Measurements from ENCODE around the gene BEAN1. TPM values are rescaled to one million over a fixed set of nuclear protein-coding genes. Genes with fewer than 3 reads are reported as not detected.
A peak's percentile ranks its signal among the peaks of the same experiment; 100 is the strongest.

The BEAN1 gene
- total RNA-seq, 1 experiment from 2014 or later, result 1.1 TPM

DNA sequence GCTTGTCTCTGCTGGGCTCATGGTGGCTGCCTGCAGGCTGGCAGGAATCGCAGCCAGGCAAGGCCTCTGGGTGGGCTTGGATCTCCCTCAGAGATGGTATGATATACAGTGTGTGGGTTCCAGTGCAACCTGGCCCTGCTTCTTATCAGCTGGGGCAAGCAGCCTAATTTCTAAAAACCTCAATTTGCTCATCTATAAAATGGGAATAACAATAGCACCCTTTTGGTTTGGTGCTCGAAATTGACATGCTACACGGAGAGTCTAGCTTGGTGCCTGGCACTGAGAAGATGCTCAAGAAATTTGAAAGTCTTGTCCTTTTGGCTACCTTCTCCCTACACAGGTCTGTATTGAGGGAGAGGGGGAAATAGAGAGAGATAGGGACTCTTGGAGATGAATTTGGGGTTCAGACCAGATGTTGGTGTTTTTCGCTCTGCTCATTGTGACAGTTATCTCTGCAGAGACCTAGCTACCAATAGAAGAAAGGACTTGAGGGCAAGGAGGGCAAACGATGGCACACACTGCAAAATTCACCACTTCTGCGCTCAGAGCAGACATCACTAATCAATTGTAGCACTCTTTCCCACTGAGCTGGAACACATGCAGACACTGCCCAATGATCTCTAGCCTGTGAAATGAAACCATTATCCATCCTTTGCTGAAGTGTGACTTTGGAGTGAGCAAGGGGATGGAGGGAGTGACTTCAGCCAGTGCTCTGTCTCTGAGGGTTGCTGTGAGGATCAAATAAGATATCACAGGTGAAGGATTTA, 15.6 kb downstream of the BEAN1 start:
- no peaks in the 10 kb centered on the region for H3K36me3 Mint-ChIP-seq (ENCODE audit: insufficient read depth, unreplicated experiment)
- H3K27ac Mint-ChIP-seq (ENCODE audit: low read depth, unreplicated experiment), result no peak overlapping the region
- H3K4me3 Mint-ChIP-seq (ENCODE audit: unreplicated experiment), result no peak overlapping the region
- TF ChIP-seq, protein P1, sequence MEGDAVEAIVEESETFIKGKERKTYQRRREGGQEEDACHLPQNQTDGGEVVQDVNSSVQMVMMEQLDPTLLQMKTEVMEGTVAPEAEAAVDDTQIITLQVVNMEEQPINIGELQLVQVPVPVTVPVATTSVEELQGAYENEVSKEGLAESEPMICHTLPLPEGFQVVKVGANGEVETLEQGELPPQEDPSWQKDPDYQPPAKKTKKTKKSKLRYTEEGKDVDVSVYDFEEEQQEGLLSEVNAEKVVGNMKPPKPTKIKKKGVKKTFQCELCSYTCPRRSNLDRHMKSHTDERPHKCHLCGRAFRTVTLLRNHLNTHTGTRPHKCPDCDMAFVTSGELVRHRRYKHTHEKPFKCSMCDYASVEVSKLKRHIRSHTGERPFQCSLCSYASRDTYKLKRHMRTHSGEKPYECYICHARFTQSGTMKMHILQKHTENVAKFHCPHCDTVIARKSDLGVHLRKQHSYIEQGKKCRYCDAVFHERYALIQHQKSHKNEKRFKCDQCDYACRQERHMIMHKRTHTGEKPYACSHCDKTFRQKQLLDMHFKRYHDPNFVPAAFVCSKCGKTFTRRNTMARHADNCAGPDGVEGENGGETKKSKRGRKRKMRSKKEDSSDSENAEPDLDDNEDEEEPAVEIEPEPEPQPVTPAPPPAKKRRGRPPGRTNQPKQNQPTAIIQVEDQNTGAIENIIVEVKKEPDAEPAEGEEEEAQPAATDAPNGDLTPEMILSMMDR (IDR thresholded peaks at IDR 0.05; ENCODE audit: unreplicated experiment), result no peak
- H3K9me3 Mint-ChIP-seq (ENCODE audit: unreplicated experiment), result no peaks in the 10 kb centered on the region
- H3K4me1 Mint-ChIP-seq (ENCODE audit: insufficient read depth, unreplicated experiment), result peaks cover 20% of the 10 kb centered on the region
- intact Hi-C loops (cut with micrococcal nuclease), result no loop called here
- BruUV-seq (replicated peaks), result no TSS peak
- DNase-seq (ENCODE audit: unreplicated experiment), result no peak
- no peaks in the 10 kb centered on the region for H3K27me3 Mint-ChIP-seq (ENCODE audit: insufficient read depth, unreplicated experiment)
- ChIA-PET CTCF (interaction anchor here (1.1 to 1.6 kb wide), 2 partner anchors 13 to 34 kb away, joined by 3 to 4 read pairs; no protein-coding TSS in a partner anchor), POLR2A (no interaction called here)

DNA sequence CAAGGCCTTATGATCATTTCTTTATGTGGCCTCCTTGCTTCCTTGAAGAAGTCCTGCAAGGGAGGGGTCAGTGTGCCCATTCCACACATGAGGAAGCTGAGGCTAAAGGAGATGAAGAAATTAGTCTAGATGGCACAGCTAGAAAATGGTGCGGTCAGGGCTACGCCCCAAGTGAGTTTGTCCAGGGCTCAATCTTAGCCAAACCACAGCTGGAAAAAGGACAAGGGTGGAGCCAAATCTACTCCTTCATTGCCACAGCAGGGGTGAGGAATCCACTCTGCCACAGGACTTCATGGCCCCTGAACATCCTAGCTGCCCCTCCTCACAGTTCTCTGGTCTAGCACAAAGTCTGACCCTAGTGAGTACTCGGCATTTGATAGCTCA, 16.2 kb downstream of the BEAN1 start:
- Mint-ChIP-seq H3K27me3 (ENCODE audit: insufficient read depth, unreplicated experiment) (no peaks in the 10 kb centered on the region), H3K4me3 (ENCODE audit: unreplicated experiment) (no peak overlapping the region), H3K36me3 (ENCODE audit: insufficient read depth, unreplicated experiment) (no peaks in the 10 kb centered on the region), H3K9me3 (ENCODE audit: unreplicated experiment) (no peaks in the 10 kb centered on the region), H3K27ac (ENCODE audit: low read depth, unreplicated experiment) (no peak overlapping the region), H3K4me1 (ENCODE audit: insufficient read depth, unreplicated experiment) (peaks cover 20% of the 10 kb centered on the region)
- no TSS peak for BruUV-seq (replicated peaks)
- ChIA-PET CTCF (interaction anchor here (0.7 to 1.6 kb wide), 6 partner anchors 9 to 98 kb away, joined by 3 to 4 read pairs (median 4); no protein-coding TSS in a partner anchor), POLR2A (no interaction called here)
- TF ChIP-seq, protein P1 (IDR thresholded peaks at IDR 0.05; ENCODE audit: unreplicated experiment), result no peak
- intact Hi-C loops (cut with micrococcal nuclease), result no loop called here
- peak; percentile 57 for DNase-seq (ENCODE audit: unreplicated experiment)

DNA sequence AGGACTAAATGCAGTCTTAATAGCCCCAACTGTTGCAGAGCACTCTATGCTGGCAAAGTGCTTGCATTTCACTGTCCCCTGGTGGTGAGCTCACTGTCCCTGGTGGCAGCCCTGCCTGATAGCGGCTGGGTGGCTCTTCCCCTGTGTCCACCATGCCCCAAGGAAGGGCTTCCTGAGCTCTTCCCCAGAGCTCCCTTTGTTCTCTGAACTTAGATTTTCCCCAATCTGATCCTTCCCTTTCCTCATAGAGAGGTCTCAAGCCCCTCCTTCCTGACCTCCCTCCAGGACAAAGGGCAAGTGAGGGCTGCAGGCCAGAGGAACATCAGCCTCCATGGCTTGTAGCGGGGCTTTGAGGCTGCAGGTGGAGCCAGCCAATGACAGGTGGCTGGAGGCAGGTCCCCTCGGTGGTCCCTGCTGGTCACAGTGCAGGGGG, 17.0 kb downstream of the BEAN1 start:
- H3K27ac Mint-ChIP-seq (ENCODE audit: low read depth, unreplicated experiment), result no peak overlapping the region
- H3K27me3 Mint-ChIP-seq (ENCODE audit: insufficient read depth, unreplicated experiment), result no peaks in the 10 kb centered on the region
- H3K36me3 Mint-ChIP-seq (ENCODE audit: insufficient read depth, unreplicated experiment), result no peaks in the 10 kb centered on the region
- H3K4me1 Mint-ChIP-seq (ENCODE audit: insufficient read depth, unreplicated experiment), result peaks cover 20% of the 10 kb centered on the region
- H3K9me3 Mint-ChIP-seq (ENCODE audit: unreplicated experiment), result no peaks in the 10 kb centered on the region
- no TSS peak for BruUV-seq (replicated peaks)
- intact Hi-C loops (cut with micrococcal nuclease), result no loop called here
- TF ChIP-seq, protein P1 (IDR thresholded peaks at IDR 0.05; ENCODE audit: unreplicated experiment), result no peak
- DNase-seq (ENCODE audit: unreplicated experiment), result no peak
- ChIA-PET POLR2A (interaction anchor here (0.6 kb wide), 1 partner anchor 18 kb away, joined by 5 read pairs; no protein-coding TSS in a partner anchor), CTCF (interaction anchor here (0.7 to 1.6 kb wide), 5 partner anchors 10 to 99 kb away, joined by 3 to 4 read pairs (median 4); no protein-coding TSS in a partner anchor)
- H3K4me3 Mint-ChIP-seq (ENCODE audit: unreplicated experiment), result no peak overlapping the region

DNA sequence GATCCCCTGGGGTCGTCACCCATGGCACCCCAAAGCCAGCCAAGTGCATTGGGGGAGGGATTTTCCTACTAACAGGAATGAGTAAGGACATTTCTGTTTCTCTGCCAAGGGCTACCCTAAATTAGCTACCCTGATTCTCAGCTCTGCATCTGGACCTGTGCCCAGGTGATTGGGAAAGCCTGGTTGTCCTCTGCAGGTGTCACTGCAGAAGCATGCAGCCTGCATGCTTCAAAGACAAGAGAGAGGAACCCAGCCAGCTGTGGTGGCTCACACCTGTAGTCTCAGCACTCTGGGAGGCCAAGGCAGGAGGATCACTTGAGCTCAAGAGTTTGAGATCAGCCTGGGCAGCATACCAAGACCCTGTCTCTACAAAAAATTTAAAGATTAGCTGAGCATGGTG, 19.6 kb downstream of the BEAN1 start:
- no peak overlapping the region for H3K27ac Mint-ChIP-seq (ENCODE audit: low read depth, unreplicated experiment)
- TF ChIP-seq, protein P1 (IDR thresholded peaks at IDR 0.05; ENCODE audit: unreplicated experiment), result no peak
- H3K36me3 Mint-ChIP-seq (ENCODE audit: insufficient read depth, unreplicated experiment), result no peaks in the 10 kb centered on the region
- CTCF ChIA-PET, result interaction anchor here (0.9 to 1.2 kb wide), 3 partner anchors 9 to 41 kb away, joined by 3 read pairs; no protein-coding TSS in a partner anchor
- H3K4me1 Mint-ChIP-seq (ENCODE audit: insufficient read depth, unreplicated experiment), result peaks cover 14% of the 10 kb centered on the region
- DNase-seq (ENCODE audit: unreplicated experiment), result peak; percentile 79
- no peak overlapping the region for H3K4me3 Mint-ChIP-seq (ENCODE audit: unreplicated experiment)
- BruUV-seq (replicated peaks), result no TSS peak
- no peaks in the 10 kb centered on the region for H3K9me3 Mint-ChIP-seq (ENCODE audit: unreplicated experiment)
- H3K27me3 Mint-ChIP-seq (ENCODE audit: insufficient read depth, unreplicated experiment), result no peaks in the 10 kb centered on the region
- intact Hi-C loops (cut with micrococcal nuclease), result no loop called here
- POLR2A ChIA-PET, result no interaction called here
